Liver (tissue), 9 donors: ENCODE measurements around the gene SYT6. TPM values are rescaled to one million over a fixed set of nuclear protein-coding genes. Genes with fewer than 3 reads are reported as not detected.

Experiments
- DNase-seq: peaks from one replicate; pipeline ENCODE4 v3.0.0-alpha.2; 2017; ENCODE audit warnings: low spot score
- H3K27ac ChIP-seq, 2 donors: one replicate each; pipeline ENCODE4 v1.7.0; 2013; ENCODE audit warnings: inconsistent platforms in 2 of 2, low read length in 2 of 2, control low read depth in 1 of 2, low read depth in 1 of 2, mild to moderate bottlenecking in 1 of 2
- H3K27me3 ChIP-seq, 4 donors: one replicate each; pipeline versions ENCODE4 v1.6.1 to v1.7.0; 2013; ENCODE audit warnings: low read length in 3 of 4, inconsistent platforms in 1 of 4, mild to moderate bottlenecking in 1 of 4, moderate library complexity in 1 of 4; ENCODE audit not compliant: control insufficient read depth in 4 of 4, insufficient read depth in 4 of 4
- H3K36me3 ChIP-seq, 4 donors: one replicate each; pipeline versions ENCODE4 v1.6.1 to v1.7.0; 2013; ENCODE audit warnings: low read length in 3 of 4, mild to moderate bottlenecking in 3 of 4, low read depth in 1 of 4, moderate library complexity in 1 of 4; ENCODE audit not compliant: control insufficient read depth in 4 of 4, insufficient read depth in 3 of 4
- H3K4me1 ChIP-seq, 4 donors: one replicate each; pipeline versions ENCODE4 v1.6.1 to v1.7.0; 2013; ENCODE audit warnings: low read length in 3 of 4, mild to moderate bottlenecking in 3 of 4, moderate library complexity in 1 of 4; ENCODE audit not compliant: control insufficient read depth in 4 of 4, insufficient read depth in 4 of 4
- H3K4me3 ChIP-seq, 3 donors: one replicate each; pipeline versions ENCODE4 v1.6.1 to v1.7.0; 2013; ENCODE audit warnings: low read length in 3 of 3, control low read depth in 1 of 3, low read depth in 1 of 3, mild to moderate bottlenecking in 1 of 3
- H3K9ac ChIP-seq, 2 donors: one replicate each; pipeline ENCODE4 v1.7.0; 2013; ENCODE audit warnings: low read length in 2 of 2, mild to moderate bottlenecking in 2 of 2, moderate library complexity in 2 of 2, control low read depth in 1 of 2, low read depth in 1 of 2
- H3K9me3 ChIP-seq, 4 donors: one replicate each; pipeline versions ENCODE4 v1.6.1 to v1.7.0; 2013; ENCODE audit warnings: low read length in 3 of 4; ENCODE audit not compliant: control insufficient read depth in 4 of 4
- FOXA1 ChIP-seq: IDR thresholded peaks from 2 replicates; pipeline ENCODE4 v1.6.1; 2016; ENCODE audit warnings: antibody characterized with exemption
- FOXA2 ChIP-seq: IDR thresholded peaks from 2 replicates; pipeline ENCODE4 v1.6.1; 2016; ENCODE audit warnings: antibody characterized with exemption
- GABPA ChIP-seq, 2 donors: IDR thresholded peaks in 1 of 2; conservative IDR thresholded peaks in 1 of 2; 2 replicates each; pipeline ENCODE4 v1.6.1; 2016; ENCODE audit warnings: antibody characterized with exemption in 2 of 2, mild to moderate bottlenecking in 1 of 2, moderate library complexity in 1 of 2
- HNF4A ChIP-seq, 2 donors: conservative IDR thresholded peaks; 2 replicates each; pipeline ENCODE4 v1.6.1; 2016; ENCODE audit warnings: antibody characterized with exemption in 2 of 2, mild to moderate bottlenecking in 2 of 2
- HNF4G ChIP-seq: IDR thresholded peaks from 2 replicates; pipeline ENCODE4 v1.6.1; 2016; ENCODE audit warnings: antibody characterized with exemption
- NR2F2 ChIP-seq: IDR thresholded peaks from 2 replicates; pipeline ENCODE4 v1.6.1; 2016; ENCODE audit warnings: antibody characterized with exemption
- RXRA ChIP-seq, 2 donors: IDR thresholded peaks; 2 replicates each; pipeline ENCODE4 v1.6.1; 2017 to 2018; ENCODE audit warnings: antibody characterized with exemption in 2 of 2, mild to moderate bottlenecking in 1 of 2
- SP1 ChIP-seq: IDR thresholded peaks from 2 replicates; pipeline ENCODE4 v1.6.1; 2018; ENCODE audit warnings: antibody characterized with exemption, mild to moderate bottlenecking
- TAF1 ChIP-seq: conservative IDR thresholded peaks from 2 replicates; pipeline ENCODE4 v1.6.1; 2016; ENCODE audit warnings: antibody characterized with exemption, mild to moderate bottlenecking
- YY1 ChIP-seq: IDR thresholded peaks from 2 replicates; pipeline ENCODE4 v1.6.1; 2016; ENCODE audit warnings: antibody characterized with exemption, mild to moderate bottlenecking
- WGBS: extraction: QIAGEN DNeasy Blood & Tissue Kit; methylation state at CpG from one replicate; pipeline ENCODE4 v1.1.7; 2013; 5-methylcytosine and 5-hydroxymethylcytosine counted together
- polyA plus RNA-seq, 2 donors: library from polyadenylated mRNA; stranded (reverse) in 1 of 2; unstranded in 1 of 2; fragments of 200-250 nt in 1 of 2; fragments of >200 nt in 1 of 2; fragmentation: Nextera tagmentation in 1 of 2; extraction: Ambion mirVana in 1 of 2; gene quantifications; one replicate each; pipeline versions ENCODE4 v1.2.1 to v1.2.3, GENCODE V29; 2013 to 2015
- total RNA-seq, 2 donors: library from RNA; depleted of rRNA; stranded (reverse); fragments of >200 nt; gene quantifications; one replicate each; pipeline ENCODE4 v1.2.3, GENCODE V29; 2014
- TF ChIP-seq, protein P1 (sequence below): IDR thresholded peaks from 2 replicates; pipeline ENCODE4 v1.6.1; 2016; ENCODE audit warnings: antibody characterized with exemption
- TF ChIP-seq, protein P2 (sequence below): IDR thresholded peaks from 2 replicates; pipeline ENCODE4 v1.6.1; 2016; ENCODE audit warnings: antibody characterized with exemption
- TF ChIP-seq, protein P3 (sequence below): IDR thresholded peaks from 2 replicates; pipeline ENCODE4 v1.6.1; 2016; ENCODE audit warnings: antibody characterized with exemption
- TF ChIP-seq, protein P4 (sequence below): IDR thresholded peaks from 2 replicates; pipeline ENCODE4 v1.6.1; 2016; ENCODE audit warnings: antibody characterized with exemption, mild to moderate bottlenecking
- donor health status: healthy.
- donor health status: healthy.
- donor health status: healthy.
- donor health status: healthy.
- donor health status: healthy.

The SYT6 gene
- total and polyA plus RNA-seq, 4 donors, result under 0.01 to 0.17 TPM; not detected in 2

DNA sequence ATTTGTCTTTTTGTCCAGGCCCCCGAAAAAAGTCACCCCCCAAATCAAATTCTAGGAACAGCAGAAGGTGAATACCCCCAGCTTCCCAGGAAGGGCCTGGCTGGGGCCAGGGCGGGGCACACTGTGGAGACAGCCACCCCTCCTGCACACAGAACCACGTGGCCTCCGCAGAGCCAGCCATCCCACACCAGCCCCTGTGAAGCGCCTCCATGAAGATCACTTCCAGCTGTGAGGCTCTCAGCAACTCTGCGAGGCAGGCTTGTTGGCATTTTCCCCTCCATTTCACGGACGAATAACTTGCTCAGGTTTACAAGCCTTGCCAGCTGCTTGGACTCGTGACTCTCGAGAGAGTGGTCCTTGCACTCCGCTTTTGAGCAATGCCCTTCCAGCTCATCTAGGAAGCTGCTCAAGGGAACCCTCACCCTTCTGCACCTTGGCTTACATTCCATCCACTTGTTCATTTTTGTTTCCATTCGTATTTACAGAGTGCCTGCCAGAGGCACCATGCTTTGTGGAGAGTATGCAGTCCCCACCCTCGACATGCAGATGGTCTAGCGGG is 48.2 kb downstream of the SYT6 start:
- no peak overlapping the region for H3K4me3 ChIP-seq
- no peaks in the 10 kb centered on the region for H3K4me1 ChIP-seq
- 88% methylated on average over 14 of the region's 14 CpGs for WGBS
- H3K27ac ChIP-seq, result no peak overlapping the region
- H3K36me3 ChIP-seq, result no peaks in the 10 kb centered on the region
- DNase-seq, result no peak
- TF ChIP-seq FOXA1, result no peak
- TF ChIP-seq YY1, result no peak
- no peak for TF ChIP-seq NR2F2
- TF ChIP-seq, protein P1, sequence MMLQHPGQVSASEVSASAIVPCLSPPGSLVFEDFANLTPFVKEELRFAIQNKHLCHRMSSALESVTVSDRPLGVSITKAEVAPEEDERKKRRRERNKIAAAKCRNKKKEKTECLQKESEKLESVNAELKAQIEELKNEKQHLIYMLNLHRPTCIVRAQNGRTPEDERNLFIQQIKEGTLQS, result no peak
- TF ChIP-seq TAF1, result no peak
- TF ChIP-seq, protein P2, sequence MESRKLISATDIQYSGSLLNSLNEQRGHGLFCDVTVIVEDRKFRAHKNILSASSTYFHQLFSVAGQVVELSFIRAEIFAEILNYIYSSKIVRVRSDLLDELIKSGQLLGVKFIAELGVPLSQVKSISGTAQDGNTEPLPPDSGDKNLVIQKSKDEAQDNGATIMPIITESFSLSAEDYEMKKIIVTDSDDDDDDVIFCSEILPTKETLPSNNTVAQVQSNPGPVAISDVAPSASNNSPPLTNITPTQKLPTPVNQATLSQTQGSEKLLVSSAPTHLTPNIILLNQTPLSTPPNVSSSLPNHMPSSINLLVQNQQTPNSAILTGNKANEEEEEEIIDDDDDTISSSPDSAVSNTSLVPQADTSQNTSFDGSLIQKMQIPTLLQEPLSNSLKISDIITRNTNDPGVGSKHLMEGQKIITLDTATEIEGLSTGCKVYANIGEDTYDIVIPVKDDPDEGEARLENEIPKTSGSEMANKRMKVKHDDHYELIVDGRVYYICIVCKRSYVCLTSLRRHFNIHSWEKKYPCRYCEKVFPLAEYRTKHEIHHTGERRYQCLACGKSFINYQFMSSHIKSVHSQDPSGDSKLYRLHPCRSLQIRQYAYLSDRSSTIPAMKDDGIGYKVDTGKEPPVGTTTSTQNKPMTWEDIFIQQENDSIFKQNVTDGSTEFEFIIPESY, result no peak
- no peak for TF ChIP-seq FOXA2
- no peak for TF ChIP-seq RXRA (IDR thresholded peaks at IDR 0.05)
- TF ChIP-seq GABPA (IDR thresholded peaks at IDR 0.05 in 1 of 2, conservative IDR thresholded peaks at IDR 0.05 in 1 of 2), result no peak
- no peak for TF ChIP-seq HNF4G
- TF ChIP-seq HNF4A (conservative IDR thresholded peaks at IDR 0.05), result no peak
- no peak for TF ChIP-seq SP1
- no peaks in the 10 kb centered on the region for H3K9me3 ChIP-seq
- no peaks in the 10 kb centered on the region for H3K27me3 ChIP-seq
- no peak overlapping the region for H3K9ac ChIP-seq

DNA sequence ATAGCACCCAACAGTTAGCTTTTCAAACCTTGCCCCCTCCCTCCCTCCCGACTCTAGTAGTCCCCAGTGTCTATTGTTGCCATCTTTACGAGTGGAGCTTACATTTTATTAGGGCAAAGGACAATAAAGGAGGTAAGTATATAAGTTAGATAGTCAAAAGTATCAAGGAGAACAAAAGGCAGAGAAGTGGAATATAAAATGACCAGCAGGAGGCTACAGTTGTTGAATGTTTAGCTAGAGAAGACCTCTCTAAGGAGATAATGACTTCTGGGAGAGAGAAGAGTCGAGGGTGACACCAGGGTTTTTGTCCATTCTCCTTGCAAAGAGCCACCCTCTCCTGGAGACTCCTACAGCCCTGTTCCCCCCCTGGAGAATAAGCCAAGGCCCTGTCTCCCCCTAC is 48.7 kb downstream of the SYT6 start:
- Histone ChIP-seq H3K9ac (no peak overlapping the region), H3K27me3 (no peaks in the 10 kb centered on the region), H3K27ac (no peak overlapping the region), H3K9me3 (no peaks in the 10 kb centered on the region), H3K36me3 (no peaks in the 10 kb centered on the region), H3K4me3 (no peak overlapping the region), H3K4me1 (no peaks in the 10 kb centered on the region)
- 75% methylated on average over 3 of the region's 3 CpGs for WGBS
- TF ChIP-seq, protein P2, result no peak
- TF ChIP-seq YY1 (no peak), HNF4A (conservative IDR thresholded peaks at IDR 0.05) (no peak), GABPA (IDR thresholded peaks at IDR 0.05 in 1 of 2, conservative IDR thresholded peaks at IDR 0.05 in 1 of 2) (no peak)
- TF ChIP-seq, protein P3, sequence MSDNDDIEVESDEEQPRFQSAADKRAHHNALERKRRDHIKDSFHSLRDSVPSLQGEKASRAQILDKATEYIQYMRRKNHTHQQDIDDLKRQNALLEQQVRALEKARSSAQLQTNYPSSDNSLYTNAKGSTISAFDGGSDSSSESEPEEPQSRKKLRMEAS, result no peak
- TF ChIP-seq, protein P4, sequence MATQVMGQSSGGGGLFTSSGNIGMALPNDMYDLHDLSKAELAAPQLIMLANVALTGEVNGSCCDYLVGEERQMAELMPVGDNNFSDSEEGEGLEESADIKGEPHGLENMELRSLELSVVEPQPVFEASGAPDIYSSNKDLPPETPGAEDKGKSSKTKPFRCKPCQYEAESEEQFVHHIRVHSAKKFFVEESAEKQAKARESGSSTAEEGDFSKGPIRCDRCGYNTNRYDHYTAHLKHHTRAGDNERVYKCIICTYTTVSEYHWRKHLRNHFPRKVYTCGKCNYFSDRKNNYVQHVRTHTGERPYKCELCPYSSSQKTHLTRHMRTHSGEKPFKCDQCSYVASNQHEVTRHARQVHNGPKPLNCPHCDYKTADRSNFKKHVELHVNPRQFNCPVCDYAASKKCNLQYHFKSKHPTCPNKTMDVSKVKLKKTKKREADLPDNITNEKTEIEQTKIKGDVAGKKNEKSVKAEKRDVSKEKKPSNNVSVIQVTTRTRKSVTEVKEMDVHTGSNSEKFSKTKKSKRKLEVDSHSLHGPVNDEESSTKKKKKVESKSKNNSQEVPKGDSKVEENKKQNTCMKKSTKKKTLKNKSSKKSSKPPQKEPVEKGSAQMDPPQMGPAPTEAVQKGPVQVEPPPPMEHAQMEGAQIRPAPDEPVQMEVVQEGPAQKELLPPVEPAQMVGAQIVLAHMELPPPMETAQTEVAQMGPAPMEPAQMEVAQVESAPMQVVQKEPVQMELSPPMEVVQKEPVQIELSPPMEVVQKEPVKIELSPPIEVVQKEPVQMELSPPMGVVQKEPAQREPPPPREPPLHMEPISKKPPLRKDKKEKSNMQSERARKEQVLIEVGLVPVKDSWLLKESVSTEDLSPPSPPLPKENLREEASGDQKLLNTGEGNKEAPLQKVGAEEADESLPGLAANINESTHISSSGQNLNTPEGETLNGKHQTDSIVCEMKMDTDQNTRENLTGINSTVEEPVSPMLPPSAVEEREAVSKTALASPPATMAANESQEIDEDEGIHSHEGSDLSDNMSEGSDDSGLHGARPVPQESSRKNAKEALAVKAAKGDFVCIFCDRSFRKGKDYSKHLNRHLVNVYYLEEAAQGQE, result no peak
- no peak for DNase-seq
